HG03469 (cell line): Measurements from ENCODE around the gene CNPY1.
"Not testable (repeated sequence)": the region's sequence is repeated elsewhere in the genome, so short reads cannot be mapped to it uniquely, and the experiment has no call there.

Experiments
- ATAC-seq: cut with Tn5 transposase; IDR thresholded peaks from one replicate; pipeline ENCODE4 v1.9.1; 2021; ENCODE audit warnings: mild to moderate bottlenecking, moderate library complexity, moderate number of reproducible peaks; ENCODE audit not compliant: unreplicated experiment

CNPY1 gene

GRCh38 chr7:155534691-155535090 is 11.7 kb downstream of the CNPY1 start:
- no peak for ATAC-seq

GRCh38 chr7:155533827-155534690 is 12.3 kb downstream of the CNPY1 start:
- ATAC-seq: peak; percentile 45

- no peak for ATAC-seq
These were observed 13.1 kb downstream of the CNPY1 start for GRCh38 chr7:155533120-155533826.

DNA sequence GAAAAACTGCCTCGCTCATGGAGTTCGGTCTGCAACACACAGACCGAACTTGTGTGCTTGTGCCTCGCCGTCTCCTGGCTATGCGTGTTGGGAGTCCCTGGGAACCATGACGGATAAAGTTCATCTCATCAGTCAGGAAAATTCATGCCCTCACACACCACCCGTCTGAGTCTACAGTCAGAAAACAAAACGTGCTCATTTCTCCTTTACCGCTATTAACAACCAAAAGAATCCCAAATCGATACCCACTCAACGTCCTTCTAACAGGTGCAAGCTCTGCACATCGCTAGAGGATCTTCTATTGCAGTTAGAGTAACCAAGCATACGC is 13.6 kb downstream of the CNPY1 start:
- ATAC-seq: no peak

DNA sequence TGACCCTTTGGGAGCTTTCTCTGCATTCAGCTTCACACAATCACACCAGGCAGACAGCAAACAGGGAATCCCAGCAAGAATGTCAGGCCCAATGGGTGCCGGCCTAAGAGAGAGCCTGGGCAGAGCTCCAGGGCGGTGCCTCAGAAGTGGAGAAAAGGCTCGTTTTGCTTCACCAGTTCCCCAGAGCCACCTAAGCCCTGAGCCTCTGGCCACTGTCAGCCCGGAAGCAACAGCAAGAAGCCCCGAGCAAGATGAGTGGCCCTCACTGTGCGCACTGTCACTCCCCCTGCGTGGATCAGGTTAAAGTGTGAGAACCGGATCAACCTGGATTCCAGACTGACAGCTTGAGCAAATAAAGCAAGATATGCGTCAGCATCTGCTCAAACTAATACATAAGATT is 14.7 kb downstream of the CNPY1 start:
- ATAC-seq: no peak

- no peak for ATAC-seq
These were observed 15.8 kb downstream of the CNPY1 start for GRCh38 chr7:155530601-155531000.

GRCh38 chr7:155529845-155530244 is 16.5 kb downstream of the CNPY1 start:
- no peak for ATAC-seq

DNA sequence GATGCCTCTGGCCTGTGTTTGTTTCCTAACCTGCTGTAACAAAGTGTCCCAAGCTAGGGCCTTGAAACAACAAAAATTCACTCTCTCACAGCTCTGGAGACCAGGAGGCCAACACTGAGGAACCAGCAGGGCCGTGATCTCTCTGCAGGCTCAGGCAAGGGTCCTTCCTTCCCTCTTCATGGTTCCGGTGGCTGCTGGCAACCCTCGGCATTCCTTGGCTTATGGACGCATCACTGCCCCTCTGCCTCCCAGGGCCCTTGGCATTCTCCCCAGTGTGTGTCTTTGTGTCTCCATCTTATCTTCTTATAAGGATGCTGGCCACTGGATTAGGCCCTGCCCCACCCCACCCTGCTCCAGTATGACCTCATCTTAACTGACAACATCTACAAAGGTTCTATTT is 17.0 kb downstream of the CNPY1 start:
- ATAC-seq: no peak

GRCh38 chr7:155527664-155528063 is 18.7 kb downstream of the CNPY1 start:
- ATAC-seq: no peak

DNA sequence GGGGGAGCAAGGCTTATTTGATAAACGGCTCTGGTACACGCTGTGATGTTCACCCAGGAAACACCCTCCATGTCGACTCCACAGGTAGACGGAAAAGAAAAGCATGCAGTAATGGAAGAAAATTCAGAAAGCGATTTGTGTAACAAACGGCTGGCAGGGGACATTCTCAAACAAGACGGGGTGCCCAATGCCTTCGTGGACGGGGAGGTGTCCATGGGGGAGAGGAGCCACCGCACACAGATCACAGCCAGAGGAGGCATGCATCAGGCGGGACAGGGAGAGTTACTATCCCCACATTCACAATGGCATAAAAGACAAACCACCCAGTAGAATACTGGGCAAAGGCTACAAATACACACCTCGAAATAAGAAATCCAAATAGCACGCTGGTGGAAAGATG is 20.1 kb downstream of the CNPY1 start:
- ATAC-seq: no peak

GRCh38 chr7:155524018-155524556 is 22.3 kb downstream of the CNPY1 start:
- no peak for ATAC-seq

DNA sequence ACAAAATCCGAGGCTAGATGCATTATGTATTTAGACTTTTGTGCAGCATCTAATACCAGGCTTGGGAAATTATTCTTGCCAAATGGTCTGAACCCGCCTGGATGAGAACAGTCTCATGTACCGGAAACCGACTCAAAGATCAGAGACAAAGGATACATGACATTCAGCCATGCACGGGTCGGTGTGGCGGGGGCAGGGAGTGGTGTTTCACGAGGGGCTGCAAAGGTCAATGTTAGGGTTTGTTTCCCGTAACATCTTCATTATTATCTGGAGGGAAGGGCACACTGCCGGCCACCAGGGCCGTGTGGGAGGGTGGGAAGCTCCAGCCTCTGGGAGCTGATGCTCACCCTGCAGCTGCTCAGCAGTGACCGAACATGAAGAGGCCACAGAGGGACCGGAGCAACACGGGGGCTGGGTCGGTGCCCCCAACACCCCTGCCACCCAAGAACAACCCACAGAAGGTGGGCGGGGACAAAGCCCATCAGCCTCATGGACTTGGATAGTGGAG is 23.1 kb downstream of the CNPY1 start:
- no peak for ATAC-seq

GRCh38 chr7:155521743-155522398 is 24.5 kb downstream of the CNPY1 start:
- no peak for ATAC-seq

GRCh38 chr7:155521007-155521742 is 25.2 kb downstream of the CNPY1 start:
- no peak for ATAC-seq

- no peak for ATAC-seq
These were observed 26.2 kb downstream of the CNPY1 start for GRCh38 chr7:155520114-155520513.

DNA sequence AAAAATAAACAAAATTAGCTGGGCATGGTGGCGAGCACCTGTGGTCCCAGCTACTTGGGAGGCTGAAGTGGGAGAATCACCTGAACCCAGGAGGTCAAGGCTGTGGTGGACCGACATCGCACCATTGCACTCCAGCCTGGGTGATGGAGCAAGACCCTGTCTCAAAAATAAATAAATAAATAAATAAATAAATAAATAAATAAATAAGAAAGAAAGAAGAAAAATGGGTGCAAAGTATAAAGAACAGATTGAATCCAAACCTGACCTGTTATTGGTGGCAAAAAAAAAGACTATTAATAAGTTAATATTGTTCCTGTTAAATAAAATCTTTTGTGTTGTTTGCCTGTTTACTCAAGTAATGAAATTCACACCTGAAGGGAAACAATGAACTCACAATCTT is 27.0 kb downstream of the CNPY1 start:
- not testable (repeated sequence) for ATAC-seq

- ATAC-seq: no peak
These were observed 27.7 kb downstream of the CNPY1 start for GRCh38 chr7:155518633-155519032.

DNA sequence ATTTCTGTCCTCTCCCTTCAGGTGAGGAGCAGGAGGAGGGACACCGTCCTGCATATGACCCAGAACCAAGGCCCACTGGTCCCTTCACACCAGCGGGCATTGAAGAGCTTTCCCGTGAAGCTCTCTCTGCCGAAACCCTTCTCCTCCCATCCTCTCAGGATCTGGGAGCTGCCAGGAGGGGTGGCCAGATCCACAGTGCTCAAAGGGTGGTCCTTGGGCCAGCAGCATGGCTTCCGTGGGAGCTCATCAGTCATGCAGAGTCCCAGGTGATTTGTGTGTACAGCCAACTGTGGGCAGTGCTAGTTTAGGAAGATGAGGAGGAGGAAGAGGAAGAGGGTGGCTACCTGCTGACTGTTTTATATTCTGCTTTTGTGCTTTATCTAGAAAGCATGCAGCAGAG is 28.4 kb downstream of the CNPY1 start:
- no peak for ATAC-seq

DNA sequence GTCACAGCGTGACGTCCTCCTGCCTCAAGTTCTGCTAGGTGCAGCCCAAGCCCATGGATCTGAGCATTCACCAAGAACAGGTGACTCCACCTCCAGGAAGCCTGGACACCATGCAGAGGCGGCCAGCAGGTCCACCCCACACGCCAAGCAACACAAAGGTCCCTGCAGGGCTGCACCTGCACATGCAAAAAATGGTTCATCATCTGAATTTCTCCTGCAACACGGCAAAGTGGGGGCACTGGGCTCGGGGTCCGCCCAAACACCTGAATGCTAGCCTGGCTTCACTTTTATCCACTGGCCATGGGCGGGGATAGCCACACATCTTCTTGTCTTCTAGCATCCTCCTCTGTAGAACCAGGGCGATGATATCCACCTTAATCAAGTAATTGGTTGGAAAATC is 28.9 kb downstream of the CNPY1 start:
- ATAC-seq: no peak

DNA sequence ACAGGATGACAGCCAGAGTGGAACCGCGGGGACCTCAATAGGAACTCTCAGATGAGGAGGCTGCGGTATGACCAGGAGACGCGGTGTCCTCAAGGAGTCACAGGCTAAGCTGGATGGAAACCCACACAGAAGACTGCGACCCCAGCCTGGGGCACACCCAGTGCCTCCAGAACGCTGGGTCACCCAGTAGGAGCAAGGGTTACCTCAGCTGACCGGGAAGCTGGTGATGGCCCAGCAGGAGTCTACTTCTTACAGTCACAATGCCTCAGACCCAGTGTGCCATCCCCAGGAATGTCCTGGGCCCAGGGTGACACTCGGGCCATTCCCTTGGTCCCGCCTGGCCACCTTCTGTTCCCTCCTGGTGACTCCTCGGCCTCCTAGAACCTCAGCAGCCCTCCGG is 29.9 kb downstream of the CNPY1 start:
- no peak for ATAC-seq

DNA sequence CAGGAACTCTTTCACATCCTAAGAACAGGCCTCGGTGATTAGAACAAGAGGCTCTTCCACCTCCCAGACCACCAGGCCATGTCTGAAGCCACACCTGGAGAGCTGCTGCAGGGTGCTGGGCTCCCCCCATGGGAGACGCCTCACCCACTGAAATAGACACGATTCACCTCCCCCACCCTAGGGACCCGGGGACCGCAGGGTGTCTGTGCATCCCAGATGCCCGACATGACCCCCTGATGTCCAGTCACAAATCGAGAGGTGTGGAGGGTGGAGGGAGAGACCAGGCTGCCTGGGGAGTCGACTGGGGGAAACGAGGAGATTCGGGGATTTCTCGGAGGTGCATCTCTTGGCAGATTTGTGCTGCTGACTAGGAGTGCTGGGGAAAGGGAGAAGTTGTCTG is 31.0 kb downstream of the CNPY1 start:
- ATAC-seq: no peak
